GM08714 (cell line): ENCODE measurements around the gene CEACAM8.
"Not testable (repeated sequence)": the region's sequence is repeated elsewhere in the genome, so short reads cannot be mapped to it uniquely, and the experiment has no call there.

Experiments
- H3K4me3 ChIP-seq: fragments of 200-500 bp; sonication (Bioruptor generic); 2 replicates; pipeline ENCODE4 v1.5.1; 2014; ENCODE audit warnings: mild to moderate bottlenecking, low read length, inconsistent platforms
- ZNF274 ChIP-seq: IDR thresholded peaks from 2 replicates; pipeline ENCODE4 v1.6.1; 2012; ENCODE audit warnings: mild to moderate bottlenecking, low read depth, low read length

The CEACAM8 gene

DNA sequence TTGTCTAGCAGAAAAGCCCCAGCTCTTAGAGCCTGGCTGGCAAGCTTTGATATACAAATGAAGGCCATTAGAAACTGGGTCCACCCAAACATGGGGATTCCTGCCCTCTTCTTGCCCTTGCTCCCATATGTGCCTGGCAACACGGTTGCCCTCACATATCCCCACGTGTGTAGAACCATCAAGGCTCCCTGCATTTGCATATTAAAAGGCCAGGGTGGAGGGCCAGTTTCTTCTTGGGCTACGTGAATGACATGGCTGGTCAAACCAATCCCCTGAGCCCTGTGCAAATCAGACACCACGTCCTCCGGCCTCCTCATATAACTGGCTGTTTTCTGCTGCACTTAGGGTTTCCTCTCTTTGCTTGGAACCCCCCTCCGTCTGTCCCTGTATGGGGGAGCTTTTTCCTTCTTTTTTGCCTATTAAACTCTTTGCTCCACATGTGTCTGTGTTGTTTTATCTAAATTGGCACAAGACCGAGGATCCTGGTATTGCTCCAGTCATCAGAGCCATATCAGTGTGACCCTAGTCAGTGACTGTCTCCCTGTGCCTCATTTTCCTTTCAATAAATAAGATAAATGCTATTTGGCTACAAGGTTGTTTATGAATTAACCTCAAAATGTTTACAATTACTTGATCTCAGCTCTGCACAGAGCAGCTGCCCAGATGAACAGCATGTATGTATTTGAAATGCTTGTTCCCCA, 36.1 kb downstream of the CEACAM8 start:
- H3K4me3 ChIP-seq, result no peak overlapping the region
- no peak for TF ChIP-seq ZNF274

- not testable (repeated sequence) for H3K4me3 ChIP-seq
These were observed 37.3 kb downstream of the CEACAM8 start for GRCh38 chr19:42557386-42557871.

DNA sequence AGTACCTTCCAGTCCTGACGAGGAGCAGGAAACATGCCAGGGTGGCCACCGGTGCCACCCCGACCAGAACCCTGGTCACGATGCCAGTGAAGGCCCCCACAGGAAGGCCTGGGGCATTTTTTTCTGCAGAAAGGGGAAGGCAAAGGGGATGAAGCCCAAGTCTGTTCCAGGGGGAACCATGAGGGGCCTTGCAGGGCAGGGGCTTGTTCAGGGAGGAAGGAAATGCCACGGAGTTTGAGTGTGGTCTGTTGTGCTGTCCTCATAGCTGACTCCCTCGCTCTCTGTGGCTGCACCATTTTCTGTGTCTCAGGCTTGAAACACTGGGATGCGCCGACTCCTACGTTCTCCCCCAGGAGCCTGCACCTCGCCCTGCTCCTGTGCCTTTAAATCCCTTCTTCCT, 38.9 kb downstream of the CEACAM8 start:
- TF ChIP-seq ZNF274, result no peak
- no peak overlapping the region for H3K4me3 ChIP-seq

- no peak for TF ChIP-seq ZNF274
- no peak overlapping the region for H3K4me3 ChIP-seq
These were observed 39.4 kb downstream of the CEACAM8 start for GRCh38 chr19:42555317-42555716.

DNA sequence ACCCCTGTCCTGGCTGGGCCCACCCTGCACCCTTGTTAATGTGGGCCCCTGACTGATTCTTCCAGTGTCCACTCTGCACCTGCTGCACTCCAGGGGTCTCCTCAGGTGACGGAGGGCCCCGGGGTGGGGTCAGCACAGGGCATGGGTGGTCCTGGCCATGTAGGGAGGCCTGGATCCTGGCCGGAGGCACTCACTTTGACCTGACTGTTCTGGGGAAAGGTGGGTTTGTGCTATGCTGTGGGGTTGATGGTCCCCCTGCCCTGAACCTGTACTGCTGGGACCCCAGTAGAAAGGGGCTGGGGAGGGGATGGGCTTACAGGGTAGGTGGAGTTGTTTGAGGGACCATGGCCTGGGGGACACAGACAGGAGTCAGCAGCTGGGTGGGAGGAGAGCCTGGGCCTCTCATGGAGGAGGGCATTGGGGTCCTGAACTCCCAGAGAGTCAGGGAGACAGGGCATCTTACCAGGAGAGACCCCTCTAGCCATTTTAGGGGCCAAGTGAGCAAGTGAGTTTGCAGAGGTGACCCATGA, 40.6 kb downstream of the CEACAM8 start:
- no peak overlapping the region for H3K4me3 ChIP-seq
- TF ChIP-seq ZNF274, result no peak

- H3K4me3 ChIP-seq, result no peak overlapping the region
- TF ChIP-seq ZNF274, result no peak
These were observed 41.3 kb downstream of the CEACAM8 start for GRCh38 chr19:42553292-42554045.

DNA sequence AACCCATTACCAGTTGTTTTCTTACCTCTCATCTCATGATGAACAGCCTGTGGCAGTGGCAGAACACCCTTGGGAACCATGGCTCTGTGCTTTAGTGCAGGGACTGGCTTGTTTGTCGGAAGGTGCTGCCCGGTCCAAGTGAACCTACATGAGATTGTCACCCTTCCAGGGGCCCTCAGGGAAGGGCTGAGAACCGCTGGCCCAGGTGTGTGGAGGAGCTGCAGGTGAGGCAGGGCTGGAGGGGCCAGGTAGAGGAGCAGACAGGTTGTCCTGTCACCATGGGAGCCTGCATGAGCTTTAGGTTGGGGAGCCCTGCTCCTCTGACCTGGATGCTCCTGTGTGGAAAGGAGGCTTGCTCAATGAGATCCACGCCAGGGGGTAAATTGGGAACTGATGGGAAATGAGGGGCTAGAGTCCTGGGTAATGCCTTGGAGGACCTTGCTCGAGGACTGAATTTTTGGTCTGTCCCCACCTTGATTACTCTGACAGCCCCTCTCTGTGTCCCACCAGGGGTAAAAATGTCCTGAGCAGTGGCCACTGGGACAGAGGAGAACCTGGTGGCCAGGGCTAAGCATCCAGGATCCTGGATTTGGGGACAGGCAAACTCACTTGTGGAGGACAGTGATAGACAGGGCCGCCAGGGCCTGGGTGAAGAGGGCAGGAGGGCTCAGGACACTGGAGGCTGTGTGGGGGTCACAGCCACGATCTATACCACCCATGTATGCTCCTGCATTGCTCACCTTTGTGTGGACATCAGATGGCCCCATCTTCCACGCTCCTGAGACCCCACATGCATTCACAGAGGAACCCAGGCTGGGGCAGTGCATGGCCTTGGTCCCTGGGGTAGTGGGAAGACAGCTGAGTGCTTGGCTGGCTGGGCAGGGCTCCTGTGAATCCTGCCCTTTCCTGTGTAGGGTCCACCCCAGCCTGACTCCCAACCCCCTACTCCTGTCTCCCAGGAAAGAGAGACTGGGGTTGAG, 42.3 kb downstream of the CEACAM8 start:
- H3K4me3 ChIP-seq, result no peak overlapping the region
- no peak for TF ChIP-seq ZNF274

DNA sequence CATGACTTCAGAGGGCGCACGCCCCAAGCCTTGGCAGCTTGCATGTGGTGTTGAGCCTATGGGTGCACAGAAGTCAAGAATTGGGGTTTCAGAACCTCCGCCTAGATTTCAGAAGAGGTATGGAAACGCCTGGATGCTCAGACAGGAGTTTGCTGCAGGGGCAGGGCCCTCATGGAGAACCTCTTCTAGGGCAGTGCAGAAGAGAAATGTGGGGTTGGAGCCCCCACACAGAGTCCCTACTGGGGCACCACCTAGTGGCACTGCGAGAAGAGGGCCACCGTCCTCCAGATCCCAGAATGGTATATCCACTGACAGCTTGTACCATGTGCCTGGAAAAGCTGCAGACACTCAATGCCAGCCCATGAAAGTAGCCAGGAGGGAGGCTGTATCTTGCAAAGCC, 44.2 kb downstream of the CEACAM8 start:
- not testable (repeated sequence) for H3K4me3 ChIP-seq

DNA sequence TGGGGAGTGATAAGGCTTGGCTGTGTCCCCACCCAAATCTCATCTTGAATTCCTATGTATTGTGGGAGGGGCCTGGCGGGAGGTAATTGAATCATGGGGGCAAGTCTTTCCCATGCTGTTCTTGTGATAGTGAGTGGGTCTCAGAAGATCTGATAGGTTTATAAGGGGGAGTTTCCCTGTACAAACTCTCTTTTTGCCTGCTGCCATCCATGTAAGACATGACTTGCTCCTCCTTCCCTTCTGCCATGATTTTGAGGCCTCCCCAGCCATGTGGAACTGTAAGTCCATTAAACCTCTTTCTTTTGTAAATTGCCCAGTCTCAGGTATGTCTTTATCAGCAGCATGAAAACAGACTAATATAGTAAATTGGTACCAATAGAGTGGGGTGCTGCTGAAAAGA, 45.7 kb downstream of the CEACAM8 start:
- H3K4me3 ChIP-seq, result not testable (repeated sequence)

- H3K4me3 ChIP-seq, result no peak overlapping the region
- TF ChIP-seq ZNF274, result no peak
These were observed 46.2 kb downstream of the CEACAM8 start for GRCh38 chr19:42548552-42548951.

DNA sequence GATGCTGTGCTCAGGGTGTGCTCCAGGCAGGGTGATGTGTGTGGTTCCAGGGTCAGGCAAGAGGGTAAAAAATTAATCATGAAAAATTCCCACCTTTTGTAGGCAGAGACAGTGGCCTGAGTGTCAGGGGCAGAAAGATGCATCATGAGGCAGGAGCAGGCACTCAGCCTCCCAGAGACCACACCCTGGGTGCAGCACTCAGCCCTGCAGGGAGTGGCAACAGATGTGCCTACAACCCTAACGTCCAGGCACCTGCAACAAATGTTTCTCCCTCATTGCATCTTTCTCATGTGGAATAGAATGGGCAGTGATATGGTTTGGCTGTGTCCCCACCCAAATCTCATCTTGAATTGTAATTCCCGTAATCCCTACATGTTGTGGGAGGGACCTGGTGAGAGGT, 46.8 kb downstream of the CEACAM8 start:
- no peak for TF ChIP-seq ZNF274
- no peak overlapping the region for H3K4me3 ChIP-seq

- no peak overlapping the region for H3K4me3 ChIP-seq
- no peak for TF ChIP-seq ZNF274
These were observed 47.8 kb downstream of the CEACAM8 start for GRCh38 chr19:42546831-42547500.

DNA sequence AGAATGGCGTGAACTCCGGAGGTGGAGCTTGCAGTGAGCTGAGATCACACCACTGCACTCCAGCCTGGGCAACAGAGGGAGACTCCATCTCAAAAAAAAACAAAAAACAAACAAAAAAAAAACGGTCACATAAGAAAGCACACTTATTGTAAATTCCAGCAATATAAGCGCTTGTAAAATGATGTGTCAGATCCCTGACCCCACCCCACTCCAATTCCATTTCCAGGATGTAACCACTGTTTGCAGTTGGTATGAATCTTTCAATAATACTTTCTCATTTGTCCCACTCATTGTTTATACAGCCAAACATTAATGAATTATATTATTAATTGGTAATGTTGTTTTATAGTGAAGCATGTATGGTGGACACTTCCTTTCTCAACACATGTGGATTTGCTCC, 50.6 kb downstream of the CEACAM8 start:
- H3K4me3 ChIP-seq, result no peak overlapping the region
- no peak for TF ChIP-seq ZNF274

DNA sequence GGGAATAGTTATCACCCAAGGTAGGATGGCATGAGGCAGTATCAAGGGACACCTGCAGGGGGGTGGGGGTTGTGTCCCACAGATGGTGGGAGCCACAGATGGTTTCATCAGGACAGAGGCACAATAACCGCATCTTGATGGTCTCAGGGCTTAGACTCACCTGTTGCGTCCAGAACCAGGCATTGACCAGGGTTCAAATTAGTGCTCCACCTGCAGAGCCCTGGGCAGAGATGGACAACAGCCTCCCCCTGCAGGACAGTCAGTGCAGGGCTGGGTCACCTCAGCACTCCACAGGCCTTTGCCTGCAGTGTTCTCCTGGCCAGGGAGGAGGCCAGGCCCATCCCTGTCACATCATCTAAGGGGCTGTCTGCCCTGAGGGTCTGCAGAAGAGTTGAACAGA, 51.9 kb downstream of the CEACAM8 start:
- H3K4me3 ChIP-seq, result no peak overlapping the region

More for the DNA sequence above, 51.9 kb downstream of the CEACAM8 start:
- TF ChIP-seq ZNF274, result no peak
